B cell (primary cell): ENCODE measurements around the gene GASK1A. TPM values are rescaled to one million over a fixed set of nuclear protein-coding genes. Genes with fewer than 3 reads are reported as not detected.

Source experiments
- ATAC-seq: fragments of 200-7000 bp; cut with Tn5 transposase; one replicate; pipeline ENCODE4 v1.10.0; 2021; ENCODE audit warnings: low read depth, mild to moderate bottlenecking, moderate number of reproducible peaks, moderate library complexity
- CTCF ChIA-PET: fragments of 350-600 bp; sonication (Branson Sonifier 250); formaldehyde crosslinking; loops from one replicate; lab custom pipeline; 2021; ENCODE audit warnings: antibody characterized with exemption, inconsistent platforms; lab: Charles Lee
- POLR2A ChIA-PET: fragments of 350-600 bp; sonication (Branson Sonifier 250); formaldehyde crosslinking; loops from one replicate; lab custom pipeline; 2021; ENCODE audit warnings: antibody characterized with exemption; lab: Charles Lee
- DNase-seq: peaks from one replicate; pipeline ENCODE4 v3.0.0; 2013
- H2AFZ ChIP-seq: 2 replicates; pipeline ENCODE4 v1.6.1; 2012; ENCODE audit warnings: mild to moderate bottlenecking, low read depth, low read length; ENCODE audit not compliant: insufficient read depth, poor library complexity, severe bottlenecking
- H3K27ac ChIP-seq, 2 donors: 1 replicate in 1 of 2; 2 replicates in 1 of 2; pipeline ENCODE4 v1.5.1; 2012 to 2013; ENCODE audit warnings: low read length in 2 of 2, mild to moderate bottlenecking in 2 of 2, moderate library complexity in 1 of 2
- H3K27me3 ChIP-seq, 4 experiments: fragments of 200-600 bp in 1 of 4; sonication (generic) in 1 of 4; replicated peaks in 1 of 4; 1 replicate in 2 of 4; 2 replicates in 2 of 4; pipeline versions ENCODE4 v1.6.1 to v1.7.0; 2013 to 2016; ENCODE audit warnings: low read length in 3 of 4, mild to moderate bottlenecking in 2 of 4, mixed read lengths in 1 of 4, moderate library complexity in 1 of 4; ENCODE audit not compliant: insufficient read depth in 4 of 4, control insufficient read depth in 3 of 4; ENCODE audit errors: control extremely low read depth in 1 of 4
- H3K36me3 ChIP-seq, 2 experiments: replicated peaks in 1 of 2; 1 replicate in 1 of 2; 2 replicates in 1 of 2; pipeline versions ENCODE4 v1.6.1 to v1.7.1; 2013; ENCODE audit warnings: low read length in 1 of 2; ENCODE audit not compliant: insufficient read depth in 2 of 2, control insufficient read depth in 1 of 2; ENCODE audit errors: control extremely low read depth in 1 of 2, extremely low read depth in 1 of 2
- H3K4me1 ChIP-seq, 2 donors: fragments of 200-600 bp in 1 of 2; sonication (generic) in 1 of 2; 1 replicate in 1 of 2; 2 replicates in 1 of 2; pipeline versions ENCODE4 v1.5.1 to v1.6.1; 2013 to 2017; ENCODE audit warnings: low read length in 2 of 2; ENCODE audit not compliant: control insufficient read depth in 2 of 2, insufficient read depth in 2 of 2
- H3K4me2 ChIP-seq: replicated peaks from 2 replicates; pipeline ENCODE3; 2012; ENCODE audit warnings: mild to moderate bottlenecking, low read depth, low read length; ENCODE audit not compliant: poor library complexity, severe bottlenecking
- H3K4me3 ChIP-seq, 5 experiments: fragments of 200-600 bp in 1 of 5; sonication (generic) in 1 of 5; 1 replicate in 3 of 5; 2 replicates in 2 of 5; pipeline versions ENCODE4 v1.5.1 to v1.7.0; 2011 to 2016; ENCODE audit warnings: low read length in 4 of 5, mild to moderate bottlenecking in 4 of 5, low read depth in 2 of 5, control low read depth in 1 of 5, moderate library complexity in 1 of 5; ENCODE audit not compliant: insufficient read depth in 1 of 5; ENCODE audit errors: control extremely low read depth in 1 of 5, extremely low read depth in 1 of 5
- H3K79me2 ChIP-seq: fragments of 200-600 bp; sonication (generic); one replicate; pipeline ENCODE4 v1.6.0; 2016; ENCODE audit warnings: low read length; ENCODE audit not compliant: control insufficient read depth, insufficient read depth
- H3K9ac ChIP-seq: fragments of 200-600 bp; sonication (generic); 2 replicates; pipeline ENCODE4 v1.6.1; 2017; ENCODE audit warnings: mild to moderate bottlenecking, low read length, moderate library complexity
- H3K9me3 ChIP-seq, 3 donors: one replicate each; pipeline versions ENCODE4 v1.6.1 to v1.7.1; 2013; ENCODE audit warnings: low read length in 2 of 3; ENCODE audit not compliant: control insufficient read depth in 2 of 3, insufficient read depth in 1 of 3; ENCODE audit errors: control extremely low read depth in 1 of 3
- H4K20me1 ChIP-seq: 2 replicates; pipeline ENCODE4 v1.6.0; 2012; ENCODE audit warnings: mild to moderate bottlenecking, low read length; ENCODE audit not compliant: insufficient read depth, control insufficient read depth, poor library complexity, severe bottlenecking
- H3K27ac Mint-ChIP-seq: one replicate; pipeline ENCODE4 v1.8.0; 2021; ENCODE audit warnings: mixed read lengths
- H3K27me3 Mint-ChIP-seq: one replicate; pipeline ENCODE4 v1.8.0; 2021; ENCODE audit warnings: mixed read lengths
- H3K4me1 Mint-ChIP-seq: one replicate; pipeline ENCODE4 v1.8.0; 2021; ENCODE audit warnings: mixed read lengths
- H3K4me3 Mint-ChIP-seq: one replicate; pipeline ENCODE4 v1.8.0; 2021; ENCODE audit warnings: mixed read lengths
- H3K9me3 Mint-ChIP-seq: one replicate; pipeline ENCODE4 v1.8.0; 2022; ENCODE audit warnings: mixed read lengths; ENCODE audit not compliant: insufficient read depth
- EZH2 ChIP-seq: IDR thresholded peaks from 2 replicates; pipeline ENCODE4 v1.6.1; 2012; ENCODE audit warnings: borderline replicate concordance, low read depth, mild to moderate bottlenecking, moderate library complexity, low read length; ENCODE audit not compliant: insufficient read depth, poor library complexity, severe bottlenecking
- WGBS: methylation state at CpG from one replicate; pipeline ENCODE4 v1.1.5; 2013; ENCODE audit warnings: missing lambda C conversion rate; ENCODE audit not compliant: insufficient coverage; 5-methylcytosine and 5-hydroxymethylcytosine counted together
- intact Hi-C: fragments of 100-400 bp; cut with micrococcal nuclease; formaldehyde crosslinking; loops from one replicate; pipeline ENCODE4 v1.10.0; 2022
- polyA plus RNA-seq: library from polyadenylated mRNA; depleted of rRNA; stranded (reverse); fragments of >200 nt; gene quantifications from 2 replicates; pipeline ENCODE4 v1.2.3, GENCODE V29; 2012
- total RNA-seq, 2 donors: library from RNA; stranded (reverse); fragments of 120-200 nt in 1 of 2; gene quantifications; 1 replicate in 1 of 2; 2 replicates in 1 of 2; pipeline versions ENCODE4 v1.2.3 to v1.2.4, GENCODE V29; 2013 to 2022
- TF ChIP-seq, protein P1 (sequence below): fragments of 200-600 bp; IDR thresholded peaks from one replicate; pipeline ENCODE4 v1.8.0; 2022; ENCODE audit warnings: antibody characterized with exemption, mild to moderate bottlenecking

The GASK1A gene
- total and polyA plus RNA-seq, 2 donors (not counting 1 experiment from before 2014, with no cell fraction given) = not detected

DNA sequence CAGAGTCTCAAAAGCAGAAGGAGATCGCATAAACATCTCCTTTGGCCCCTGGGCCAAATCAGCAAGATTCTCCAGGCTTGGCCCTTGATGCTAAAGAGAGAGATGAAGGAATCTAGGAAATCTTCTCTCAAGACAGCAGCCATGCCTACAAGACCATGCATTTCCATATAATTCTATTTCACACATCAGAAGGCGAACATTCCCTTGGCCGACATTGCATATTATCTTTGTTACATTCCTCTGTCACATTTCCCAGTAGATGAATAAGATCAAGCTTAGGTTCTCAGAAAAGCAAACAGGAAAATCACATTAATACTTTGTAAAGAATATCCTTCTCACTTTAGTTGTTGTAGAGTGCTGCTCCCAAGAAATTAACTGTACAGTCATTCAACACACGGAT is 21.3 kb downstream of the GASK1A start:
- Histone ChIP-seq H3K9ac (no peak overlapping the region), H3K4me1 (no peaks in the 10 kb centered on the region), H3K4me2 (no peak overlapping the region), H3K27me3 (no peaks in the 10 kb centered on the region), H3K9me3 (no peaks in the 10 kb centered on the region), H2AFZ (no peak overlapping the region), H3K4me3 (no peak overlapping the region), H4K20me1 (no peaks in the 10 kb centered on the region), H3K36me3 (no peaks in the 10 kb centered on the region), H3K27ac (no peak overlapping the region), H3K79me2 (no peaks in the 10 kb centered on the region)
- Mint-ChIP-seq H3K4me1 (no peaks in the 10 kb centered on the region), H3K9me3 (no peaks in the 10 kb centered on the region), H3K4me3 (no peak overlapping the region), H3K27me3 (peaks cover 6% of the 10 kb centered on the region), H3K27ac (no peak overlapping the region)
- POLR2A ChIA-PET = no interaction called here
- DNase-seq = no peak
- CTCF ChIA-PET = no interaction called here
- no peak for TF ChIP-seq EZH2
- TF ChIP-seq, protein P1, sequence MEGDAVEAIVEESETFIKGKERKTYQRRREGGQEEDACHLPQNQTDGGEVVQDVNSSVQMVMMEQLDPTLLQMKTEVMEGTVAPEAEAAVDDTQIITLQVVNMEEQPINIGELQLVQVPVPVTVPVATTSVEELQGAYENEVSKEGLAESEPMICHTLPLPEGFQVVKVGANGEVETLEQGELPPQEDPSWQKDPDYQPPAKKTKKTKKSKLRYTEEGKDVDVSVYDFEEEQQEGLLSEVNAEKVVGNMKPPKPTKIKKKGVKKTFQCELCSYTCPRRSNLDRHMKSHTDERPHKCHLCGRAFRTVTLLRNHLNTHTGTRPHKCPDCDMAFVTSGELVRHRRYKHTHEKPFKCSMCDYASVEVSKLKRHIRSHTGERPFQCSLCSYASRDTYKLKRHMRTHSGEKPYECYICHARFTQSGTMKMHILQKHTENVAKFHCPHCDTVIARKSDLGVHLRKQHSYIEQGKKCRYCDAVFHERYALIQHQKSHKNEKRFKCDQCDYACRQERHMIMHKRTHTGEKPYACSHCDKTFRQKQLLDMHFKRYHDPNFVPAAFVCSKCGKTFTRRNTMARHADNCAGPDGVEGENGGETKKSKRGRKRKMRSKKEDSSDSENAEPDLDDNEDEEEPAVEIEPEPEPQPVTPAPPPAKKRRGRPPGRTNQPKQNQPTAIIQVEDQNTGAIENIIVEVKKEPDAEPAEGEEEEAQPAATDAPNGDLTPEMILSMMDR = no peak
- intact Hi-C loops = no loop called here
- ATAC-seq = no peak
- 80% methylated on average over 1 of the region's 4 CpGs for WGBS

- no peak overlapping the region for H3K4me3 ChIP-seq
- ChIA-PET POLR2A (no interaction called here), CTCF (interaction anchor here (0.9 kb wide), 1 partner anchor 10 kb away, joined by 3 read pairs; no protein-coding TSS in a partner anchor)
- H3K9ac ChIP-seq = no peak overlapping the region
- 91% methylated on average over 6 of the region's 8 CpGs for WGBS
- intact Hi-C loops = no loop called here
- peaks cover 6% of the 10 kb centered on the region for H3K27me3 Mint-ChIP-seq
- H3K27ac ChIP-seq = no peak overlapping the region
- DNase-seq = no peak
- no peaks in the 10 kb centered on the region for H3K27me3 ChIP-seq
- H3K4me1 ChIP-seq = no peaks in the 10 kb centered on the region
- H2AFZ ChIP-seq = no peak overlapping the region
- no peaks in the 10 kb centered on the region for H3K36me3 ChIP-seq
- no peaks in the 10 kb centered on the region for H3K9me3 Mint-ChIP-seq
- no peak overlapping the region for H3K27ac Mint-ChIP-seq
- H4K20me1 ChIP-seq = no peaks in the 10 kb centered on the region
- H3K9me3 ChIP-seq = no peaks in the 10 kb centered on the region
- no peaks in the 10 kb centered on the region for H3K79me2 ChIP-seq
- TF ChIP-seq EZH2 = no peak
- TF ChIP-seq, protein P1 = no peak
- no peak for ATAC-seq
- no peak overlapping the region for H3K4me2 ChIP-seq
- no peaks in the 10 kb centered on the region for H3K4me1 Mint-ChIP-seq
- H3K4me3 Mint-ChIP-seq = no peak overlapping the region
Observed at GRCh38 chr3:43001094-43001553, 22.0 kb downstream of the GASK1A start.
